ENCODE results near the gene OSBPL10. TPM values are rescaled to one million over a fixed set of nuclear protein-coding genes. Genes with fewer than 3 reads are reported as not detected.

OSBPL10 gene
- total and polyA plus RNA-seq, 2 of the 4 experiments (the other 2 are of a cell fraction): 9.5 to 10.1 TPM

GRCh38 chr3:31624083-31624709, 356.9 kb downstream of the OSBPL10 start:
- H3K27me3 ChIP-seq (ENCODE audit: control insufficient read depth, insufficient read depth, low read length): no peaks in the 10 kb centered on the region
- no peak overlapping the region for H3K4me2 ChIP-seq (ENCODE audit: low read depth, low read length)
- no peaks in the 10 kb centered on the region for H4K20me1 ChIP-seq (ENCODE audit: insufficient read depth, low read length)
- no peak overlapping the region for H4K8ac ChIP-seq (ENCODE audit: low read depth in 2 of 2, low read length in 2 of 2)
- H2BK15ac ChIP-seq (ENCODE audit: low read depth, low read length): no peak overlapping the region
- no peak overlapping the region for H3K27ac ChIP-seq (ENCODE audit: insufficient read depth, low read length)
- dilution Hi-C loops (cut with HindIII; ENCODE audit: low sequenced_read_pairs, unreplicated experiment): no loop called here
- ATAC-seq (ENCODE audit: low read depth) (no peak), DNase-seq (no peak)
- TF ChIP-seq CHD1 (IDR thresholded peaks at IDR 0.05; ENCODE audit: low read depth, low read length) (no peak), BHLHE40 (IDR thresholded peaks at IDR 0.05; ENCODE audit: low read depth, low read length) (no peak), RFX5 (IDR thresholded peaks at IDR 0.05; ENCODE audit: low read depth, low read length) (no peak), MAFK (IDR thresholded peaks at IDR 0.05; ENCODE audit: low read depth, low read length) (no peak), MAZ (IDR thresholded peaks at IDR 0.05; ENCODE audit: borderline replicate concordance, low read depth, low read length) (no peak), POLR2A (IDR thresholded peaks at IDR 0.05; ENCODE audit: low read depth, low read length) (no peak), USF2 (IDR thresholded peaks at IDR 0.05; ENCODE audit: low read depth, low read length) (no peak), NFE2L2 (IDR thresholded peaks at IDR 0.05; ENCODE audit: low read depth, low read length) (no peak), RAD21 (IDR thresholded peaks at IDR 0.05; ENCODE audit: low read length) (no peak), SMC3 (IDR thresholded peaks at IDR 0.05; ENCODE audit: low read depth, low read length) (no peak), CTCF (conservative IDR thresholded peaks at IDR 0.05; ENCODE audit: low read depth, low read length) (no peak), MXI1 (IDR thresholded peaks at IDR 0.05; ENCODE audit: borderline replicate concordance, low read depth, low read length) (no peak), RCOR1 (IDR thresholded peaks at IDR 0.05; ENCODE audit: insufficient replicate concordance, low read length) (no peak), ELK1 (IDR thresholded peaks at IDR 0.05; ENCODE audit: borderline replicate concordance, low read depth, low read length) (no peak), FOS (IDR thresholded peaks at IDR 0.05; ENCODE audit: low read depth, low read length) (no peak), CEBPB (IDR thresholded peaks at IDR 0.05; ENCODE audit: low read depth, low read length) (no peak)
- no peaks in the 10 kb centered on the region for H3K9me3 ChIP-seq (ENCODE audit: control insufficient read depth, insufficient read depth, low read length)
- no peak overlapping the region for H4K5ac ChIP-seq (ENCODE audit: low read depth, low read length)
- BruUV-seq (replicated peaks): no TSS peak
- H3K23ac ChIP-seq (ENCODE audit: low read depth, low read length): no peak overlapping the region
- in situ Hi-C loops (cut with MboI; ENCODE audit: low sequenced_read_pairs): loop anchor here (25.0 kb wide), 1 partner anchor 513 kb away; no protein-coding TSS in a partner anchor
- ChIA-PET POLR2A (ENCODE audit: unreplicated experiment) (no interaction called here), CTCF (no interaction called here)
- peaks cover 9% of the 10 kb centered on the region; the same call in 1 of the 2 replicates for H3K36me3 ChIP-seq (ENCODE audit: control insufficient read depth, insufficient read depth, low read length)
- peaks cover 3% of the 10 kb centered on the region; the same call in 1 of the 2 replicates for H3K9me1 ChIP-seq (ENCODE audit: insufficient read depth, low read length)
- intact Hi-C loops (cut with micrococcal nuclease): no loop called here
- H3K56ac ChIP-seq (ENCODE audit: extremely low read depth, insufficient read depth, low read length): no peak overlapping the region
- no CpG with 5 or more reads among the region's 6 CpGs for WGBS, 2 experiments (ENCODE audit: extremely low coverage in 2 of 2, insufficient read length in 1 of 2)
- no peak overlapping the region for H2BK5ac ChIP-seq (ENCODE audit: low read depth, low read length, poor library complexity, severe bottlenecking)
- no peak overlapping the region for H4K91ac ChIP-seq (ENCODE audit: insufficient read depth, low read depth, low read length)
- peaks cover 2 to 7% of the 10 kb centered on the region in 2 experiments; a peak in 3 of 4 replicates for H3K79me1 ChIP-seq (ENCODE audit: low read depth in 1 of 2, low read length in 2 of 2)
- no peak overlapping the region for H3K18ac ChIP-seq (ENCODE audit: low read depth, low read length)
- H3K4me1 ChIP-seq (ENCODE audit: control insufficient read depth, insufficient read depth, low read length): peaks cover 2% of the 10 kb centered on the region; the same call in 1 of the 2 replicates
- no peak overlapping the region for H2AK9ac ChIP-seq (replicated peaks; ENCODE audit: low read depth, low read length, poor library complexity)
- H2AK5ac ChIP-seq (ENCODE audit: low read depth, low read length): no peak overlapping the region
- no peak overlapping the region for H2BK120ac ChIP-seq (ENCODE audit: low read depth, low read length)
- H3K4ac ChIP-seq (ENCODE audit: low read depth, low read length): no peak overlapping the region
- H3K9ac ChIP-seq (ENCODE audit: low read depth, low read length): no peak overlapping the region
- H3K14ac ChIP-seq (replicated peaks; ENCODE audit: low read depth, low read length): no peak overlapping the region
- no peak overlapping the region for H2AFZ ChIP-seq (replicated peaks; ENCODE audit: low read length, poor library complexity)
- H2BK20ac ChIP-seq (ENCODE audit: low read depth, low read length): no peak overlapping the region
- H3K4me3 ChIP-seq (ENCODE audit: insufficient read depth, low read depth, low read length): no peak overlapping the region
